Right lobe of liver (tissue), 6 donors: ENCODE results near the gene PRRC2A. TPM values are rescaled to one million over a fixed set of nuclear protein-coding genes. Genes with fewer than 3 reads are reported as not detected.

Source experiments
- ATAC-seq, 4 donors: fragments of 200-7000 bp; cut with Tn5 transposase; one replicate each; pipeline ENCODE4 v1.9.1; 2020; ENCODE audit warnings: mild to moderate bottlenecking in 4 of 4, moderate library complexity in 4 of 4
- DNase-seq, 3 donors: peaks; one replicate each; pipeline ENCODE4 v3.0.0-alpha.2; 2020
- H3K27ac ChIP-seq, 3 donors: fragments of 200-600 bp; one replicate each; pipeline ENCODE4 v1.8.0; 2022
- H3K27me3 ChIP-seq, 2 donors: fragments of 200-600 bp; one replicate each; pipeline ENCODE4 v1.8.0; 2022
- H3K36me3 ChIP-seq, 4 donors: fragments of 200-600 bp; sonication (generic) in 1 of 4; one replicate each; pipeline versions ENCODE4 v1.5.1 to v1.8.0; 2017 to 2022; ENCODE audit warnings: control low read depth in 1 of 4
- H3K4me1 ChIP-seq, 4 donors: fragments of 200-600 bp; sonication (generic) in 1 of 4; one replicate each; pipeline versions ENCODE4 v1.5.1 to v1.8.0; 2017 to 2022; ENCODE audit warnings: control low read depth in 1 of 4
- H3K4me3 ChIP-seq, 3 donors: fragments of 200-600 bp; one replicate each; pipeline ENCODE4 v1.8.0; 2022
- H3K9me3 ChIP-seq, 4 donors: fragments of 200-600 bp; sonication (generic) in 1 of 4; one replicate each; pipeline versions ENCODE4 v1.5.1 to v1.8.0; 2017 to 2022; ENCODE audit warnings: control low read depth in 1 of 4
- CTCF ChIP-seq, 4 donors: fragments of 200-600 bp in 3 of 4; fragments of 450-650 bp in 1 of 4; IDR thresholded peaks; one replicate each; pipeline versions ENCODE4 v1.5.1 to v1.8.0; 2016 to 2022; ENCODE audit warnings: antibody characterized with exemption in 4 of 4, mild to moderate bottlenecking in 2 of 4
- POLR2A ChIP-seq: fragments of 450-650 bp; IDR thresholded peaks from one replicate; pipeline ENCODE4 v1.6.1; 2017; ENCODE audit warnings: antibody characterized with exemption, mild to moderate bottlenecking
- WGBS: methylation state at CpG from one replicate; pipeline ENCODE4 v1.1.6; 2018; ENCODE audit warnings: low coverage, low lambda C conversion rate; ENCODE audit not compliant: insufficient coverage; ENCODE audit errors: missing lambda C conversion rate; 5-methylcytosine and 5-hydroxymethylcytosine counted together
- intact Hi-C, 2 donors: fragments of 100-400 bp; cut with DNase I; formaldehyde crosslinking; loops; one replicate each; pipeline versions ENCODE4 v1.11.2 to v1.14.1; 2022
- total RNA-seq, 6 experiments: library from RNA; depleted of rRNA in 2 of 6; stranded (reverse); fragments of >200 nt in 2 of 6; fragmentation: NEBNext Ultra II Directional in 3 of 6; extraction: Animal tissue kit (Norgen Biotek cat#: 25700) in 3 of 6; gene quantifications; one replicate each; pipeline versions ENCODE4 v1.1.0 to v1.2.4, GENCODE V29; 2016 to 2023
- donor health status: DM: no; HTN: yes; CAD: no.
- donor health status: DM: no; HTN: no; CAD: no.
- donor health status: DM: no; HTN: no; CAD: no.
- donor health status: DM: no; HTN: yes; CAD: no.
- donor health status: DM: no; HTN: yes; CAD: no.

Gene PRRC2A
- total RNA-seq, 6 experiments from 2014 or later, result 34.7 to 59.6 (median 39.4) TPM

- no peak for DNase-seq
- Histone ChIP-seq H3K4me1 (peaks cover 0 to 14% (median 6%) of the 10 kb centered on the region in 4 donors), H3K4me3 (peak overlapping the region in 2 of 3 donors; percentile 3 to 24), H3K27me3 (no peaks in the 10 kb centered on the region), H3K36me3 (no peaks in the 10 kb centered on the region), H3K9me3 (no peaks in the 10 kb centered on the region), H3K27ac (peak overlapping the region in 1 of 3 donors; percentile 51)
- ATAC-seq, result no peak
- TF ChIP-seq CTCF (IDR thresholded peaks at IDR 0.05), result no peak
- TF ChIP-seq POLR2A, result no peak
- 47% methylated on average over 4 of the region's 7 CpGs for WGBS
- intact Hi-C loops, result no loop called here
Measured at GRCh38 chr6:31615748-31616147, 4.8 kb upstream of the PRRC2A start.

- Histone ChIP-seq H3K27me3 (no peaks in the 10 kb centered on the region), H3K4me1 (peaks cover 0 to 20% (median 8%) of the 10 kb centered on the region in 4 donors), H3K9me3 (no peaks in the 10 kb centered on the region), H3K36me3 (no peaks in the 10 kb centered on the region), H3K4me3 (no peak overlapping the region), H3K27ac (no peak overlapping the region)
- no peak for ATAC-seq
- TF ChIP-seq POLR2A (no peak), CTCF (IDR thresholded peaks at IDR 0.05) (no peak)
- 61% methylated on average over 2 of the region's 2 CpGs for WGBS
- intact Hi-C loops, result no loop called here
- DNase-seq, result no peak
Measured at GRCh38 chr6:31617010-31617409, 3.5 kb upstream of the PRRC2A start.

GRCh38 chr6:31619805-31620585 is 520 bp upstream of the PRRC2A start:
- peak; percentile 89 to 94 (median 92) for ATAC-seq
- peaks cover 0 to 10% (median 4%) of the 10 kb centered on the region in 4 donors for H3K4me1 ChIP-seq
- no peaks in the 10 kb centered on the region for H3K9me3 ChIP-seq
- H3K27ac ChIP-seq, result peak overlapping the region; percentile 55 to 91 (median 89)
- TF ChIP-seq CTCF (IDR thresholded peaks at IDR 0.05) (no peak), POLR2A (peak; percentile 86)
- H3K4me3 ChIP-seq, result peak overlapping the region; percentile 92 to 93 (median 92)
- H3K27me3 ChIP-seq, result no peaks in the 10 kb centered on the region
- peak; percentile 98 to 99 (median 98) for DNase-seq
- under 1% methylated on average over 50 of the region's 50 CpGs for WGBS
- H3K36me3 ChIP-seq, result peaks cover 4 to 18% (median 14%) of the 10 kb centered on the region in 4 donors
- intact Hi-C loops, result no loop called here

- H3K27ac ChIP-seq, result peak overlapping the region; percentile 83 to 91 (median 84)
- 17% methylated on average over 15 of the region's 15 CpGs for WGBS
- peaks cover 0 to 8% (median 4%) of the 10 kb centered on the region in 4 donors for H3K4me1 ChIP-seq
- no peak for ATAC-seq
- intact Hi-C loops, result no loop called here
- no peaks in the 10 kb centered on the region for H3K27me3 ChIP-seq
- TF ChIP-seq CTCF (IDR thresholded peaks at IDR 0.05), result no peak
- no peak for TF ChIP-seq POLR2A
- H3K9me3 ChIP-seq, result no peaks in the 10 kb centered on the region
- DNase-seq, result no peak
- peaks cover 12 to 32% (median 25%) of the 10 kb centered on the region in 4 donors for H3K36me3 ChIP-seq
- H3K4me3 ChIP-seq, result peak overlapping the region; percentile 92 to 93 (median 92)
Measured at GRCh38 chr6:31621320-31621939, 915 bp downstream of the PRRC2A start.
